Left renal cortex interstitium (tissue), 4 donors: ENCODE measurements around the gene FER1L5. TPM values are rescaled to one million over a fixed set of nuclear protein-coding genes. Genes with fewer than 3 reads are reported as not detected.

ENCODE experiments used
- DNase-seq, 4 donors: peaks; one replicate each; pipeline ENCODE4 v3.0.0-alpha.2; 2013; ENCODE audit warnings: low read depth in 4 of 4, low spot score in 2 of 4, missing footprints in 1 of 4
- polyA plus RNA-seq, 4 donors: library from polyadenylated mRNA; unstranded; fragments of 120-200 nt; gene quantifications; one replicate each; pipeline ENCODE4 v1.2.1, GENCODE V29; 2013; ENCODE audit not compliant: insufficient read length in 4 of 4

FER1L5 gene
- polyA plus RNA-seq, 4 donors, result 0.59 to 2.7 (median 1.5) TPM

GRCh38 chr2:96669539-96670215 is 27.1 kb downstream of the FER1L5 start:
- no peak for DNase-seq

DNA sequence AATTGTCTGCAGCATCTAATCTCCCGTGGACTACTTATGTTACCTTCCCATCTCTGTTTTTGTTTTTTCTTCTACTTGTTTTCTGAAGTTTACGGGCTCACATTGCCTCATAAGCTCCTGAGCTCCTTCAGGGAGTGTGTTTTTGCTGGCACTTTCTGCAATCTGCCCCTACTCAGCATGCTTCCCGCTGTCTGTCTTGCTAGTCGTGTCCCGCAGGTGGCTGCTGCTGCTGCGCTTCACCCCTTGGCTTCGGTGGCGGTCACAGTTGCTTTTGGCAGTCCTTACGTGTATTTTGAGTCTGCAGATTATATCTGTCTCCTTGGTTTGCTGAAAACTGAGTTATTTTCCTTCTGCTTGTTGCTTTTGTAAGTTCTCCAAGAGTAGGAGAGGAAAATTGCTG is 37.3 kb downstream of the FER1L5 start:
- DNase-seq, result no peak

- DNase-seq, result no peak
Observed at GRCh38 chr2:96680561-96681141, 38.1 kb downstream of the FER1L5 start.

DNA sequence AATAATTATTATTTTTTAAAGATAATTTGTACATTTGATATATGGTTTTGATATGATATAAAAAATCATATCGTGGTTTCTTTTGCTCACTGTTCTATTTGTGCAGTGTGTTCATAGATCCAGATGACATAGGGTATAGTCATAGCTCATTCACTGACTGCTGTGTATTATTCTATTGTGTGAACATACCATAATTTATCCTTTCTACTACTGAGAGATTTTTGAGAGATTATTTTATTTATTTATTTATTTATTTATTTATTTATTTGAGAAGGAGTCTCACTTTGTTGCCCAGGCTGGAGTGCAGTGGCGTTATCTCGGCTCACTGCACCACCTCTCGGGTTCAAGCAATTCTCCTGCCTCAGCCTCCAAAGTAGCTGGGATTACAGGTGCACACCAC is 39.0 kb downstream of the FER1L5 start:
- DNase-seq, result no peak

DNA sequence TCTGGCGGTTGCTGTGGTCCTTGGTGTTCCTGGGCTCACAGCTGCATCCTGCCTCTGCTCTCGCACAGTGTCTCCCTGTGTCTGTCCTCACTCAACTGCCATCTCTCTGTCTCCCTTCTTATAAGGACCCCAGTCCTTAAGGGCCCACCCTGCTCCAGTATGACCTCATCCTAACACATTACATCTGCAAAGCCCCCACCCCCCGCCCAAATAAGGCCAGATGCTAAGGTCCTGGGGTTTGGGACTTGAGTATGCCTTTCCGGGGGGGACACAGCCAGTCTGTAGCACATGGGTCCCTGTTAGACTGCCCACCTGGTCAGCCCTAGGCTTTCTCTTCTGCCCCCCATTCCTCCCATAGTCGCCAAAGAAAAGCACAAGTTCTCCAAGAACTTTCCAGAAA is 40.7 kb downstream of the FER1L5 start:
- DNase-seq, result no peak

GRCh38 chr2:96683972-96684820 is 41.6 kb downstream of the FER1L5 start:
- no peak for DNase-seq

DNA sequence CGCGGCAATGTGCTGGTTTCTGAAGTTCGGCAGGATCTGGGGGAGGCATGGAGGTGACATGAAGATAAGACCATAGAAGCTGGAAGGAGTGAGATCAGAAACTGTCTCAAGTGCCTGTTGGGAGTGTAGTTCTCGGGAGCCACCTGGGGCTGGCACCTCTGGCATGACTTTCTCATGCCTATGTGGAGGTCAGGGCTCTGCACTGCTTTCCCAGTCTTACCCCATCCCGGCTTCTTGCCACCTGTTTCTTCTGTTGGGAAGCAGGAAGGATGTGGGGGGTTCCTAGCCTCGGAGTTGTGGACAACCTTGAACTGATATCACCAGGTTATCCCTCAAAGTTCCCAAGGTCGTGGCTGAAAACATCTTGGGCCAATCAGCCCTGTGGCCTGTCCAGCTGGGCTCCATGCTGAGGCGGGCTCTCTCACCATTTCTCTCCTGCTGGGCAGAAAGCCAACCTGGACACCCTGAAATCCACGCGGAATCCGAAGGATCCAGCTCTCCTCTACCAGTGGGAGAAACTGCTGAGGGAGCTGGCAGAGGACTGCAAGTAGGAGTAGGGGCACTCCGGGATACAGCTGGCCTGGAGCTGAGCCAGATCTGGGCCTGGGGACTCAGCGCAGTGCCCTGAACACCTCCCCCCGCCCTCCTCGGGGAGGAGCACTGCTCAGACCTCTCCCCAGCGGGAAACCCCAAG is 42.5 kb downstream of the FER1L5 start:
- no peak for DNase-seq

DNA sequence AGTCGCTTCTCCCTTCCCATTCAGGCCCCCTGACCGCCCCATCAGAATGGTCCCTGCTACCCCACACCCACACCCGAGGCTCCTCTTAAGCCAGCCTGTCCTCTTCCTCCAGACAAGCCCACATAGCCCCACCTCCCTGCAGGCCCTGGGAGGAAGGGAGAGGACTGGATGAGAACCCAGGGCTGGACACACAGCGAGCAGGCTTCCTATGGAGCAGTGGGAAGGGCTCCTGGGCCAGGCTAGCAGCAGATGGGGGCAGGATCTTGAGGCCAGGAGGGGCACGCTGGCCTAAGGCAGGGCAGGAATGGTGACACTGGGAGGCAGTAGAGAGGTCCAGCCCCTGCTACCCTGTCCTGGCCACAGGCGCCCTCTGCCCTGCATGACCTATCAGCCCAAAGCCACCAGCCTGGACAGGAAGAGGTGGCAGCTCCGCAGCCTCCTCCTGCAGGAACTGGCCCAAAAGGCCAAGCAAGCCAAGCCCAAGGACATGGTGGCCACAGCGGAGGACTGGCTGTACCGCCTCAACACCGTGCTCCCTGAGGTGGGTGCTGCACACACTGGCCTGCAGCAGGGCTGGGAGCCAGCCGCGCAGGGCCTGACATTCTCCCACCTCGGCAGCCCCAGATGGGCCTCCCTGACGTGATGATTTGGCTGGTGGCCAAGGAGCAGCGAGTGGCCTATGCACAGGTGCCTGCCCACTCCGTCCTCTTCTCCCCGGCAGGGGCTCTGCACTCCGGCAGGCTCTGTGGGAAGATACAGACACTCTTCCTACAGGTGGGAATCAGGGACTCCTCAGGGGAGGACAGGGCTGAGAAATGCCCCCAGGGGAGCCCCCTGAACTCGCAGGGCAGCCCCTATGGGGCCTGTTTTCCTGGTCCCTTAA is 43.3 kb downstream of the FER1L5 start:
- no peak for DNase-seq

GRCh38 chr2:96687266-96687665 is 44.7 kb downstream of the FER1L5 start:
- DNase-seq, result no peak

GRCh38 chr2:96687711-96688640 is 45.4 kb downstream of the FER1L5 start:
- DNase-seq, result no peak

GRCh38 chr2:96688649-96689430 is 46.3 kb downstream of the FER1L5 start:
- no peak for DNase-seq

GRCh38 chr2:96689431-96689991 is 46.9 kb downstream of the FER1L5 start:
- no peak for DNase-seq

DNA sequence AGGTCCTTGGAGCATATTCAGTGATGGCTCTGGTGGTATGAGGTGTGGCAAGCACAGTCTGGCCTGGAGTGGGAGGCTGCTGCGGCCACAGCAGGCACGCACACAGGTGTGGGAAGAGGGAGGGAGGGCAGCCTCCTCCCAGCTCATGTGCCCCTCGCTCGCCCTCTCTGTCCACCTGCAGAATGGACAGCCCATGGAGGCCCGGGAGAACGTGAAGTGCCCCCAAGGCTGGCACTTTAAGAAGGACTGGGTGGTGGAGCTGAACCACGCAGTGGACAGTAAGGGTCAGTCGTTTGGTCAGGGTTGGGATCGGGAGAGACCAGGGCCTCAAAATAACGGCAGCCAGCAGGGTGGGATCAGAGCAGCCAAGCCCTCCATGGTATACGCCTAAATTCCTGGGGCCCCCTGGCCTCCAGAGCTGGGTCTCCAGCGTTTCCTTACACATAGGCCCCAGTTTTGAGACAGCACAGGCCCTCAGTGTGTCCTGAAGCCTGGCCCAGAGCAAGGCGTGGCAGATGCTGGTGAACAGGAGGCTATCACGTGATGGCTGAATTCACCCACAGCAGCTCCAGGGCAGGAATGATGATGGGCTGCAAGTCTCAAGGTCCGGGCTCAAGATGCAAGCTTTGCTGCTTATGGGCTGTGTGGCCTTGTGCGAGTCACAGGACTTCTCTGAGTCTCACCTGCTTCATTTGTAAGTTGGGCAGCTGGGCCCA is 47.9 kb downstream of the FER1L5 start:
- DNase-seq, result no peak

DNA sequence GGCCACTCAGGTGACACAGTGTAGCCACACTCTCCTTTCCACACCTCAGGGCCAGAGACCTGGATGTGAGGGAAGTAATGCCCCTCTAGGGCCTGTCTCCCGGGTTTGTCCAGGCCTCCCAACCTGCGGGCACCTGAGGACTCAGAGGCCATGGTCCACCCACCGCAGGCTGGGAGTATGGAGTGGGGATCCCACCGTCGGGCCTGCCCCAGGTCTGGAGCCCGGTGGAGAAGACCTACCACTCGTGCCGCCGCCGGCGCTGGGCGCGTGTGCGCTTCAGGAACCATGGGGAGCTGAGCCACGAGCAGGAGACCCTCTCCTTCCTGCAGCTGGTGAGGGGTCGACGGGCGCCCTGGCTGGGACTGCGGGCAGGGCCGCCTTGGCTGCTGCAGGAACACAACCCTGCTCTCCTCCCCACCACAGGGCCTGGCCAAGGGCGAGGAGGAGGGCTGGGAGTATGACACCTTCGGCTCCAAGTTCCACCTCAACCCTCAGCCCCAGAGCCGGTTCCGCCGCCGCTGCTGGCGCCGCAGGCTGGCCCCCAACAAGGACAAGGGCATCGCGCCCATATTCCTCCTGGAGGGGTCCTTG is 48.6 kb downstream of the FER1L5 start:
- DNase-seq, result no peak

GRCh38 chr2:96692094-96692971 is 49.8 kb downstream of the FER1L5 start:
- DNase-seq, result no peak
